ENCODE data around the gene MC4R. TPM values are rescaled to one million over a fixed set of nuclear protein-coding genes. Genes with fewer than 3 reads are reported as not detected.

Gene MC4R
- total RNA-seq, 1 donor, result not detected

DNA sequence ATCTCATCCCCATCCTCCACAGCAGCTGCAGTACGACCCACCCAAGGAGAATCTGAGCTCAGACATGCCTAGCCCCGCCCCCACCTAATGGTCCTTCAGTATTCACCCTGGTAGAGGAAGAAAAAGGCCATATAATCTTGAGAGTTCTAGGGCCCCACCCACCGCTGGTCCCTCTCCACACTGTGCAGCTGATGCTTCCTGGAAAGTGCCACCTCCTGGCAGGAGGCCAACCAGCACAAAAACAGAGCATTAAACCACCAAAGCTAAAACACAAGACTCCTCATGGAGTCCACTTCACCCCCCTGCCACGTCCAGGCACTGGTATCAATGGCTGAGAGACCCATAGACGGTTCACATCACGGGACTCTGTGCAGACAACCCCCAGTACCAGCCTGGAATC, 40.7 kb downstream of the MC4R start:
- Histone ChIP-seq H3K4me2 (ENCODE audit: insufficient read depth, low read length) (no peak overlapping the region), H2AFZ (ENCODE audit: low read length) (no peak overlapping the region), H3K79me2 (ENCODE audit: insufficient read depth, low read length) (no peaks in the 10 kb centered on the region), H3K4me1 (ENCODE audit: insufficient read depth, low read length) (no peaks in the 10 kb centered on the region), H4K20me1 (ENCODE audit: insufficient read depth, low read length) (no peaks in the 10 kb centered on the region), H3K27me3 (ENCODE audit: insufficient read depth, low read length) (no peaks in the 10 kb centered on the region), H3K36me3 (ENCODE audit: insufficient read depth, low read length) (no peaks in the 10 kb centered on the region), H3K4me3 (ENCODE audit: insufficient read depth, low read length) (no peak overlapping the region), H3K27ac (ENCODE audit: low read depth, low read length) (no peak overlapping the region), H3K9me3 (ENCODE audit: low read depth, low read length) (no peaks in the 10 kb centered on the region)
- no peak for DNase-seq (ENCODE audit: insufficient read length, low spot score, missing footprints)
- TF ChIP-seq, protein P1, sequence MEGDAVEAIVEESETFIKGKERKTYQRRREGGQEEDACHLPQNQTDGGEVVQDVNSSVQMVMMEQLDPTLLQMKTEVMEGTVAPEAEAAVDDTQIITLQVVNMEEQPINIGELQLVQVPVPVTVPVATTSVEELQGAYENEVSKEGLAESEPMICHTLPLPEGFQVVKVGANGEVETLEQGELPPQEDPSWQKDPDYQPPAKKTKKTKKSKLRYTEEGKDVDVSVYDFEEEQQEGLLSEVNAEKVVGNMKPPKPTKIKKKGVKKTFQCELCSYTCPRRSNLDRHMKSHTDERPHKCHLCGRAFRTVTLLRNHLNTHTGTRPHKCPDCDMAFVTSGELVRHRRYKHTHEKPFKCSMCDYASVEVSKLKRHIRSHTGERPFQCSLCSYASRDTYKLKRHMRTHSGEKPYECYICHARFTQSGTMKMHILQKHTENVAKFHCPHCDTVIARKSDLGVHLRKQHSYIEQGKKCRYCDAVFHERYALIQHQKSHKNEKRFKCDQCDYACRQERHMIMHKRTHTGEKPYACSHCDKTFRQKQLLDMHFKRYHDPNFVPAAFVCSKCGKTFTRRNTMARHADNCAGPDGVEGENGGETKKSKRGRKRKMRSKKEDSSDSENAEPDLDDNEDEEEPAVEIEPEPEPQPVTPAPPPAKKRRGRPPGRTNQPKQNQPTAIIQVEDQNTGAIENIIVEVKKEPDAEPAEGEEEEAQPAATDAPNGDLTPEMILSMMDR (IDR thresholded peaks at IDR 0.05; ENCODE audit: extremely low read depth, low read depth, low read length), result no peak

DNA sequence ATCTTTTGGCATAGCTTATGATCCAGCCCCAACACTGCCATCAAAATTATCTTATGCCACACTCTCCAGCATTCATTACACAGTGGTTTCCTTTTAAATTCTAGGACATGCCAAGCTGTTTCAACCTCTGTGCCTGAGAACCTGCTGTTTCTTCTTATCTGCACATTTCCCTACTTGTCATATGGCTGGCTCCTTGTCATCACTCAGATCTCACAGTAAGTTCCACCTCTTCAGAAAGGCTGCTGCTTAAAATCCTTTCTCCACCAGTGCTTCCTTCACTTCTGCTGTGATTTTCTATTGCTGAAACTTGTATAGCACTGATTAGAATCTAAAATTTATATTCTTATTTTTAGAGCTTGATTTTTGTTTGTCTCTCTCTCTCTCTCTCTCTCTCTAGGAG, 43.4 kb downstream of the MC4R start:
- DNase-seq (ENCODE audit: insufficient read length, low spot score, missing footprints), result no peak
- Histone ChIP-seq H2AFZ (ENCODE audit: low read length) (no peak overlapping the region), H4K20me1 (ENCODE audit: insufficient read depth, low read length) (no peaks in the 10 kb centered on the region), H3K9me3 (ENCODE audit: low read depth, low read length) (no peaks in the 10 kb centered on the region), H3K36me3 (ENCODE audit: insufficient read depth, low read length) (no peaks in the 10 kb centered on the region), H3K4me2 (ENCODE audit: insufficient read depth, low read length) (no peak overlapping the region), H3K4me1 (ENCODE audit: insufficient read depth, low read length) (no peaks in the 10 kb centered on the region), H3K79me2 (ENCODE audit: insufficient read depth, low read length) (no peaks in the 10 kb centered on the region), H3K27me3 (ENCODE audit: insufficient read depth, low read length) (no peaks in the 10 kb centered on the region), H3K27ac (ENCODE audit: low read depth, low read length) (no peak overlapping the region), H3K4me3 (ENCODE audit: insufficient read depth, low read length) (no peak overlapping the region)
- TF ChIP-seq, protein P1 (IDR thresholded peaks at IDR 0.05; ENCODE audit: extremely low read depth, low read depth, low read length), result no peak

DNA sequence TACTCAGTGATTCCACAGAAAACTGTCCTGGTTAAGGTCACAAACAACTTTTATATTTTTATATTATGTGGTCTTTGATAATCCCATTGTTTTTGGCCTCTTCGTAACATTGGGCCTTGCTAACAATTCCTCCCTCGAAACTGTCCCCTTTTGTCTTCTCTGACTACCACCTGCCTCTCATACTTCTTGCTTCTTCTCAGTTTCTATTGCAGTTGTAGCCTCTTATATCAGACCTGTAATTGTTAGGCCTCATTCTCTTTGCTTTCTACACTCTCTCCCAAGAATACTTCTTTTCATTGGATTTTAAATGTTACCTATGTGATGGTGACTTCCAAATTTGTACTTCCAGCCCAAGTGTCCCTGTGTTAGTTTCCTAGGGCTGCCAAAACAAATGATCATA, 44.7 kb downstream of the MC4R start:
- no peaks in the 10 kb centered on the region for H3K36me3 ChIP-seq (ENCODE audit: insufficient read depth, low read length)
- H3K79me2 ChIP-seq (ENCODE audit: insufficient read depth, low read length), result no peaks in the 10 kb centered on the region
- H3K27me3 ChIP-seq (ENCODE audit: insufficient read depth, low read length), result no peaks in the 10 kb centered on the region
- H3K27ac ChIP-seq (ENCODE audit: low read depth, low read length), result no peak overlapping the region
- no peaks in the 10 kb centered on the region for H3K4me1 ChIP-seq (ENCODE audit: insufficient read depth, low read length)
- no peak overlapping the region for H3K4me3 ChIP-seq (ENCODE audit: insufficient read depth, low read length)
- H3K9me3 ChIP-seq (ENCODE audit: low read depth, low read length), result no peaks in the 10 kb centered on the region
- DNase-seq (ENCODE audit: insufficient read length, low spot score, missing footprints), result no peak
- no peak overlapping the region for H2AFZ ChIP-seq (ENCODE audit: low read length)
- TF ChIP-seq, protein P1 (IDR thresholded peaks at IDR 0.05; ENCODE audit: extremely low read depth, low read depth, low read length), result no peak
- H3K4me2 ChIP-seq (ENCODE audit: insufficient read depth, low read length), result no peak overlapping the region
- H4K20me1 ChIP-seq (ENCODE audit: insufficient read depth, low read length), result no peaks in the 10 kb centered on the region

DNA sequence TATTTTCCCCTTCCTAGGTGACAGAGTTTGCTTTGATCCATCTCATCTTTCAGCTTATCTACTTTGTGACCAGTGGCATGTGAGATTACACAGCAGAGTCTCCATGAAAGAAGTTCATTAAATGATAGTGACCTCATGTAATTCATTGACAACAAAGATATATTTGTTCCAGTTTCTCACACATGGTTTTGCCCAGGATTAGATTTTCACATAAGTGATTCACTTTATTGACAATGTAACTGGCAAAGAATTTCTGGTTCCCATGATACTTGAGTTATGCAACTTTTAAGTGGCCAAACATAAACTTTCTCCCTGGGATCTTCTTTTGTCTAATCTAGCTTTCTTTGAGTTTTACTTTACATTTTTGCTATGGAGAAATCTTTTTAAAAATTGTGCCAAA, 50.0 kb downstream of the MC4R start:
- TF ChIP-seq, protein P1 (IDR thresholded peaks at IDR 0.05; ENCODE audit: extremely low read depth, low read depth, low read length), result no peak
- H2AFZ ChIP-seq (ENCODE audit: low read length), result no peak overlapping the region
- H3K4me3 ChIP-seq (ENCODE audit: insufficient read depth, low read length), result no peak overlapping the region
- no peak overlapping the region for H3K27ac ChIP-seq (ENCODE audit: low read depth, low read length)
- no peaks in the 10 kb centered on the region for H3K27me3 ChIP-seq (ENCODE audit: insufficient read depth, low read length)
- no peaks in the 10 kb centered on the region for H4K20me1 ChIP-seq (ENCODE audit: insufficient read depth, low read length)
- H3K79me2 ChIP-seq (ENCODE audit: insufficient read depth, low read length), result no peaks in the 10 kb centered on the region
- H3K36me3 ChIP-seq (ENCODE audit: insufficient read depth, low read length), result no peaks in the 10 kb centered on the region
- H3K4me2 ChIP-seq (ENCODE audit: insufficient read depth, low read length), result no peak overlapping the region
- H3K4me1 ChIP-seq (ENCODE audit: insufficient read depth, low read length), result no peaks in the 10 kb centered on the region
- H3K9me3 ChIP-seq (ENCODE audit: low read depth, low read length), result no peaks in the 10 kb centered on the region
- no peak for DNase-seq (ENCODE audit: insufficient read length, low spot score, missing footprints)

Data from osteoblast (primary cell).